ENCODE results near the gene RRP15. TPM values are rescaled to one million over a fixed set of nuclear protein-coding genes. Genes with fewer than 3 reads are reported as not detected.

Gene RRP15
- total RNA-seq, 1 donor from 2014 or later = 28.4 TPM

DNA sequence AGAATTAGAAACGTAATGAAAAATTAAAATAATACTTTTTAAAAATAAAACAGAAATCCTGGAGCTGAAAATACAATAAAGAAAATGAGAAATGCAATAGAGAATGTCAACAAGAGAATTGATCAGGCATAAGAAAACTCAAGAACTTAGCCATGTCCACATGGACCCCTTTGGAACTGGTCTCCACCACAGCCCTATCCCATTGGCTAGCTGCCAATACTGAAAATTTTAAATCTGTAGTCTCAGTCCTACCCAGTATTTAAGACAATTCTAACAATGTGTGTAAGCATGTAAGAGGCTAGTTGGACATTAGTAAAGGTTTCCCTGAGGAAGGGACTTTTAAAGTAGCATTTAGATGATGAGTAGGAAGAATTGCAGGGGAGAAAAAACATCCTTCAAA, 25.8 kb upstream of the RRP15 start:
- H3K4me1 ChIP-seq (ENCODE audit: insufficient read depth, low read length) = no peaks in the 10 kb centered on the region
- no peaks in the 10 kb centered on the region for H3K79me2 ChIP-seq (ENCODE audit: insufficient read depth, low read length)
- no peak overlapping the region for H3K4me2 ChIP-seq (ENCODE audit: low read length)
- H3K36me3 ChIP-seq (ENCODE audit: insufficient read depth, low read length) = no peaks in the 10 kb centered on the region
- TF ChIP-seq, protein P1, sequence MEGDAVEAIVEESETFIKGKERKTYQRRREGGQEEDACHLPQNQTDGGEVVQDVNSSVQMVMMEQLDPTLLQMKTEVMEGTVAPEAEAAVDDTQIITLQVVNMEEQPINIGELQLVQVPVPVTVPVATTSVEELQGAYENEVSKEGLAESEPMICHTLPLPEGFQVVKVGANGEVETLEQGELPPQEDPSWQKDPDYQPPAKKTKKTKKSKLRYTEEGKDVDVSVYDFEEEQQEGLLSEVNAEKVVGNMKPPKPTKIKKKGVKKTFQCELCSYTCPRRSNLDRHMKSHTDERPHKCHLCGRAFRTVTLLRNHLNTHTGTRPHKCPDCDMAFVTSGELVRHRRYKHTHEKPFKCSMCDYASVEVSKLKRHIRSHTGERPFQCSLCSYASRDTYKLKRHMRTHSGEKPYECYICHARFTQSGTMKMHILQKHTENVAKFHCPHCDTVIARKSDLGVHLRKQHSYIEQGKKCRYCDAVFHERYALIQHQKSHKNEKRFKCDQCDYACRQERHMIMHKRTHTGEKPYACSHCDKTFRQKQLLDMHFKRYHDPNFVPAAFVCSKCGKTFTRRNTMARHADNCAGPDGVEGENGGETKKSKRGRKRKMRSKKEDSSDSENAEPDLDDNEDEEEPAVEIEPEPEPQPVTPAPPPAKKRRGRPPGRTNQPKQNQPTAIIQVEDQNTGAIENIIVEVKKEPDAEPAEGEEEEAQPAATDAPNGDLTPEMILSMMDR (IDR thresholded peaks at IDR 0.05; ENCODE audit: insufficient read depth, low read depth, low read length) = no peak
- no peak for TF ChIP-seq EZH2 (IDR thresholded peaks at IDR 0.05; ENCODE audit: insufficient read depth, low read length)
- Mint-ChIP-seq H3K9me3 (ENCODE audit: unreplicated experiment) (peaks cover 2% of the 10 kb centered on the region), H3K4me3 (ENCODE audit: unreplicated experiment) (no peak overlapping the region), H3K27me3 (ENCODE audit: low read depth, unreplicated experiment) (no peaks in the 10 kb centered on the region), H3K4me1 (ENCODE audit: low read depth, unreplicated experiment) (no peaks in the 10 kb centered on the region), H3K36me3 (ENCODE audit: low read depth, unreplicated experiment) (no peaks in the 10 kb centered on the region), H3K27ac (ENCODE audit: unreplicated experiment) (no peak overlapping the region)
- no peaks in the 10 kb centered on the region for H3K27me3 ChIP-seq (ENCODE audit: insufficient read depth, low read length)
- no peak overlapping the region for H3K9ac ChIP-seq (ENCODE audit: low read length)
- DNase-seq (ENCODE audit: low read depth) (no peak), FAIRE-seq (no peak)
- no peaks in the 10 kb centered on the region for H3K9me3 ChIP-seq (ENCODE audit: insufficient read depth, low read depth, low read length)
- no peak overlapping the region for H2AFZ ChIP-seq (ENCODE audit: low read depth, low read length)
- no peak overlapping the region for H3K4me3 ChIP-seq (ENCODE audit: insufficient read depth, low read depth, low read length)
- H3K27ac ChIP-seq (ENCODE audit: low read depth, low read length) = no peak overlapping the region
- no peaks in the 10 kb centered on the region for H4K20me1 ChIP-seq (ENCODE audit: insufficient read depth, low read length)

DNA sequence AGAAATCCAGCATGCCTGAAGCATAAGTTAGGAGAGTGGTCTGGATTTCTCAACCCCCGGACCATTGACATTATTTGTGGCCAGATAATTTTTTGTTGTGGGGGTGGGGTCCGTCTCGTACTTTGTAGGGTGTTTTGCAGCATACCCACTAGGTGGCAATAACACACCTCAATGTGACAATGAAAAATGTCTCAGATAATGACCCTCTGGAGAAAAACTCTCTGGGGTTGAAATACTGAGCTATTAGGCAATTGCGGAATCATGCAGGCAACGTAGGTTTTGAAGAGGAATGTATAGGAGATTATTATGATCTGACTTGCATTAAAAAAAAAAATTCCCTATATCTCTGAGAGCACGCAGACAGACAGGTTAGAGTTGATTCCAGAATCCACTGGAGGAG, 25.3 kb upstream of the RRP15 start:
- no peaks in the 10 kb centered on the region for H3K27me3 Mint-ChIP-seq (ENCODE audit: low read depth, unreplicated experiment)
- TF ChIP-seq, protein P1 (IDR thresholded peaks at IDR 0.05; ENCODE audit: insufficient read depth, low read depth, low read length) = peak; percentile 20
- TF ChIP-seq EZH2 (IDR thresholded peaks at IDR 0.05; ENCODE audit: insufficient read depth, low read length) = no peak
- no peaks in the 10 kb centered on the region for H3K79me2 ChIP-seq (ENCODE audit: insufficient read depth, low read length)
- H3K4me3 ChIP-seq (ENCODE audit: insufficient read depth, low read depth, low read length) = no peak overlapping the region
- no peaks in the 10 kb centered on the region for H3K27me3 ChIP-seq (ENCODE audit: insufficient read depth, low read length)
- no peak overlapping the region for H3K27ac Mint-ChIP-seq (ENCODE audit: unreplicated experiment)
- no peaks in the 10 kb centered on the region for H4K20me1 ChIP-seq (ENCODE audit: insufficient read depth, low read length)
- H3K9me3 ChIP-seq (ENCODE audit: insufficient read depth, low read depth, low read length) = no peaks in the 10 kb centered on the region
- no peak overlapping the region for H3K27ac ChIP-seq (ENCODE audit: low read depth, low read length)
- FAIRE-seq (no peak), DNase-seq (ENCODE audit: low read depth) (no peak)
- no peak overlapping the region for H3K4me3 Mint-ChIP-seq (ENCODE audit: unreplicated experiment)
- peaks cover 4% of the 10 kb centered on the region for H3K9me3 Mint-ChIP-seq (ENCODE audit: unreplicated experiment)
- H3K4me2 ChIP-seq (ENCODE audit: low read length) = no peak overlapping the region
- no peaks in the 10 kb centered on the region for H3K4me1 Mint-ChIP-seq (ENCODE audit: low read depth, unreplicated experiment)
- no peak overlapping the region for H2AFZ ChIP-seq (ENCODE audit: low read depth, low read length)
- no peaks in the 10 kb centered on the region for H3K4me1 ChIP-seq (ENCODE audit: insufficient read depth, low read length)
- H3K9ac ChIP-seq (ENCODE audit: low read length) = no peak overlapping the region
- H3K36me3 Mint-ChIP-seq (ENCODE audit: low read depth, unreplicated experiment) = no peaks in the 10 kb centered on the region
- no peaks in the 10 kb centered on the region for H3K36me3 ChIP-seq (ENCODE audit: insufficient read depth, low read length)

DNA sequence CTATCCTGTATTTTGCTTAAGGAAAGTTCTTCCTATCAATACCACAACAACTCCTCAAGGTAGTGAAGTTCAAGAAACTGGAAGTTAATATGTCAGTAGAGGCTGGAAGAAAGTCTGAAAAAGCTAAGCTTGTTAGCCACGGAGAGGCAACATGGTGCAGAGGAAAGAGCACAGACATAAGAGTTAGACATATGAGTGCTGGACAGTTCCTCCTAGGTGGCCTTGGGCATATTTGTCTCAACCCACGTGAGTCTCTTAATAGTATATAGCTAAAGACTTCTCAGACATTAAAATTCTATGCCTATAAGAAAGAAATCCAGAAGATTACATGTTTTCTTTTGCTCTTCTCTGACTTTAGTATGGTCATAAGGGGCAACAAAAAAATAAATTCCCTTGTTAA, 22.8 kb upstream of the RRP15 start:
- Mint-ChIP-seq H3K9me3 (ENCODE audit: unreplicated experiment) (peaks cover 4% of the 10 kb centered on the region), H3K27me3 (ENCODE audit: low read depth, unreplicated experiment) (no peaks in the 10 kb centered on the region), H3K4me3 (ENCODE audit: unreplicated experiment) (no peak overlapping the region), H3K4me1 (ENCODE audit: low read depth, unreplicated experiment) (no peaks in the 10 kb centered on the region), H3K36me3 (ENCODE audit: low read depth, unreplicated experiment) (no peaks in the 10 kb centered on the region), H3K27ac (ENCODE audit: unreplicated experiment) (no peak overlapping the region)
- no peak overlapping the region for H3K27ac ChIP-seq (ENCODE audit: low read depth, low read length)
- TF ChIP-seq, protein P1 (IDR thresholded peaks at IDR 0.05; ENCODE audit: insufficient read depth, low read depth, low read length) = no peak
- no peak for TF ChIP-seq EZH2 (IDR thresholded peaks at IDR 0.05; ENCODE audit: insufficient read depth, low read length)
- H2AFZ ChIP-seq (ENCODE audit: low read depth, low read length) = no peak overlapping the region
- no peaks in the 10 kb centered on the region for H3K4me1 ChIP-seq (ENCODE audit: insufficient read depth, low read length)
- no peaks in the 10 kb centered on the region for H3K27me3 ChIP-seq (ENCODE audit: insufficient read depth, low read length)
- no peak overlapping the region for H3K4me3 ChIP-seq (ENCODE audit: insufficient read depth, low read depth, low read length)
- no peaks in the 10 kb centered on the region for H3K9me3 ChIP-seq (ENCODE audit: insufficient read depth, low read depth, low read length)
- H3K79me2 ChIP-seq (ENCODE audit: insufficient read depth, low read length) = no peaks in the 10 kb centered on the region
- H3K4me2 ChIP-seq (ENCODE audit: low read length) = no peak overlapping the region
- H3K9ac ChIP-seq (ENCODE audit: low read length) = no peak overlapping the region
- no peaks in the 10 kb centered on the region for H4K20me1 ChIP-seq (ENCODE audit: insufficient read depth, low read length)
- DNase-seq (ENCODE audit: low read depth) (no peak), FAIRE-seq (no peak)
- no peaks in the 10 kb centered on the region for H3K36me3 ChIP-seq (ENCODE audit: insufficient read depth, low read length)
